ENCODE measurements around the gene ITGA11.

The ITGA11 gene

DNA sequence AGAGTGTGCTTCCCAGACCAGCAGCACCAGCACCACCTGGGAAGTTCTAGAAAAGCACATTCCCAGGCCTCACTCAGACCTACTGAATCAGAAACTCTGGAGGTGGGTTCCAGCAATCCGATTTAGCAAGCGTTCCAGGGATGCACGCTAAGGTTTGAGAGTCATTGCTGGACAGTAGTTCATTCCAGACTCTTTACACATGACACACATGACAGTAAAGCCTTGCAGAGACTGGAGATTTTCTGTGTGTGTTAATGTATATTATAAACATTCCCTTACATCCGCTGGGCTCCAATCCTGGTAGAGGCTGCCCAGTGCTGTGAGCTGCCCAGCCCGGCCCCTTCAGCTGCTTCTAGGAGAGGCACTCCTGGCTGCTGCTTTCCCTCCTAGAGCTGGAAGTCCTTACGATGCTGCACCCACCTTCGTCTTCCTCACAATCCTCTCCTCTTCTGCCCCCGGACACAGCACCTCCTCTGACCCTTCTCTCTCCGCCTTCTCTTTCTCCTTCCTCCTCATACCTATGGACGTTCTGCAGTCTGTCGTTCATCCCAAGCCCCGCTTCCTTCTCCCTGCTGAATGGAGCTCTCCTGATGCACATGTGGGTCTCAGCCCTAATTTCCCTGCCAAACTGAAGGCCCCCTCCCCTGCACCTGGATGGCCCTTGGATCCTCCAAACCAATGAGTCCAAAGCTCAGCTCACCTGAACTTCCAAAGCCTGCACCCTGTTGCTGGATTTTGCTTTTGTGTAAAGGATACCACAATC is 44.4 kb downstream of the ITGA11 start:
- no peak for DNase-seq

DNA sequence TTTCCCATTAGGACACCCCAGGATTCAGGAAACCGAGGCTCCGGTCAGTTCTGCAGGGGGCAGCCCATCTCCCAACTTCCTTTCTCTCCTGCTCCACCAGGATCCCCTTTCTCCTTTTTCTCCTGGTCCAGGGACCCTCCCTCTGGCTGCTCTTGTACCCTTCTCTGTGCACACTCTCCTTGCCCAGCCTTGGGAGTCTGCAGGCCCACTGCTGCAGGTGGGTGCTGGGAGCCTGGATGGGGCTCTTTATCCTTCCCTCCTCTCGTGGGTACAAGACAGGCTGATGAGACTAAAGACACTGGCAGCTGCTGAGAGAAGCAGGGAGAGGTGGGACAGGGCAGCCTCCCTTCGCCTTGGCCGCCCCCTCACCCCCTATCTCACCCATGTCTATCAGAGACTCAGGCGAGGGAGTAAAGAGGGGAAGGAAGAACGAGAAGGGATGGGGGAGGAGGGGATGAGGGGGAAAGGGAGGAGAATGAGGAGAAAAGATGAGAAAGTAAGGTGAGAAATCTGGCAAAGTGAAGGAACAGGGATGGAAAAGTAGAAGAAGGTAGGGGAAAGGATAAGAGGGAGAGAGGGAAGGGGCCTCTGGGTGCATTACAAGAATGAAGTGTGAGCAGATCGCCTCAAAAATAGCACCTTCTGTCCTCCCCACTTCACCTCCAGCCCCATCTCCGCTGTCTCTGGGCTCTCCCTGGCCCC is 45.2 kb downstream of the ITGA11 start:
- DNase-seq, result no peak

DNA sequence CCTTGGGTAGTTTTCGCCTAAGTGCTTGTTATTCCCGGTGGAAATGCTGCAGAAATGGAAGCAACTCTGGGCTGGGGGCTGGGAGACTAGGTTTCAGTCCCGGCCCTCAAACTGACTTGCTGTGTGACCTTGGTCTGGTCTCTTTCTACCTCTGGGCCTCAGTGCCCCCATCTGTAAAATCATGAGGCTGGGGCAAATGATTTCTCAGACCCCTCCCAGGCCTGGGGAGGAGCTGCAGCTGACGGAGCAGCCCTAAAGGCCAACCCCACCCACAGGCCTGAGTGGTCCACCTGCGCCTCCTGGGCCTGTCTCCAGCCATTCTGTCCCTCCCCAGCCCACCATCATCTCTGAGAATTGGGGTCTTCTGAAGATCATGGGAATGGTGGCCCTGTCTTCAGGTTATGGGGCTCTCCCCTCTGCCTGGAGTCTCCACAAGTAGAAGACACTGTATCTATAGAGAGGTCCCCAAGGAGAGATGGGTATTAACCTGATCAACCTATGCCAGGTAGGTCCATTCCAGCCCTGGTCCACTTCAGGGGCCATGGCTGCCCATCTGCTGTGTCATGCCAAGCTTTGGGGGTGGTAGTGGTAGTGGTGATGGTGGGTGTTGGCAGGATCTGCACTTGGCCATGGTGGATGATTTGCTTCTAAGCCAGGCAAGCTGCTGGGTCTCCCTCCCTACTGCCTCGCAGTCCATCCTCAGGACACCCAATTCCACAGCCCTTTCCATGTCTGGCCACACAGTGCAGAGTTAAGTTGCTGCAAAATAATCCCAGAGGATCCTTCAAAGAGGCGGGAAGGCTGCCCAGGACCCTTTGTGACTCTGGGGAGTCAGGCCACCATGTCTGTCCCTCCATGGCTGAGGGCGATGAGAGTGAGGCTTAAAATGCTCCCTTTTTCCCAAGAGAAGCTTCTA is 46.0 kb downstream of the ITGA11 start:
- DNase-seq, result no peak

DNA sequence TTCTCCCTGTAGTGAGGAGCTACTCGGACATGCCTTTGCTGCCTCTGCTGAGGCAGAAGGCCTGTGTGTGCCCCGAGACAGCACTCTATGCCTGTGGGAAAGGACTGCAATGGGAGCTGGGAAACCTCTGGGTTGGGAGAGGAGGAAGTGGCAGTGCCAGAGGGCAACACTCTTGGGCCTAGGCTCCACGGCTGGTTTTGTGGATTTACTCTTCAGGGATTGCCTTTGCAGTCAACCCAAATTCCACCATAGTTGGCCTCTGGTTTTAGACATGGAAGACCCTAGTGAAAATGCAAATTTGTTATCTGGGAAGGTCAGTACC is 46.8 kb downstream of the ITGA11 start:
- DNase-seq, result no peak

DNA sequence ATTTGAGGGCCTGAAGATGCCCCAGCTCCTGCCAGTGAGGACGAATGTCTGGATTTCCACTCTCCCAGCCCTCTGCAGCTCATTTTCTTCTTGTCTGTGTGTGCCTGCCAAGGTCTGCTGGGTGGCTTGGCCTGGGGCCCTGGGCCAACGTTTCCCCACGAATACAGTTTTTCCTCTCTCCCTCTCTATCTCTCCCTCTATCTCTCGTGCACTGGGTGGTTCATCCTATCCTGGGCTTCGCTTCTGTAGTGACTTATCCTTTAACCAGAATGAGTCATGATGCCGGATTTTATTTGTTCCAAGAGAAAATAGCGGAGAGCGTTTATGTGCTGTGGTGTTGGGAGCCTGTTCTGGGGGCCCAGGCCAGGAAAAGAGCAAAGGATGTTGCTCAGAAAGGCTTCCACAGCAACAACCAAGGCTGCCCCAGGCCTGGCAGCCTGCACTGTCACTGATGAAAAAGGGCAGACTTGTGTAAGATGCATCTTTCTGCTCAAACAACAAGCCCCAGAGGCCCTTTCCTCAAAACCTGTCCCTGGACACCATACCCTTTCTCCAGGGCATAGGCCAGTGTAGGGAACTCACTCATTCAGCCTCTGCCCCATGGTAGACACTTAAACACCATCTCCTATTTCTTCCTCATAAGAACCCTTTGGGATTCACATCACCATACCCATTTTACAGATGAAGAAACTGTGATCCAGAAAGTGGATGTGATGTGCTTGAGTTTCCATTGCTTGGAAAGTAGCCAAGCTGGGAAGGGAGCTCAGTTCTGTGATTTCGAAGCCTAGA is 47.3 kb downstream of the ITGA11 start:
- DNase-seq, result no peak

DNA sequence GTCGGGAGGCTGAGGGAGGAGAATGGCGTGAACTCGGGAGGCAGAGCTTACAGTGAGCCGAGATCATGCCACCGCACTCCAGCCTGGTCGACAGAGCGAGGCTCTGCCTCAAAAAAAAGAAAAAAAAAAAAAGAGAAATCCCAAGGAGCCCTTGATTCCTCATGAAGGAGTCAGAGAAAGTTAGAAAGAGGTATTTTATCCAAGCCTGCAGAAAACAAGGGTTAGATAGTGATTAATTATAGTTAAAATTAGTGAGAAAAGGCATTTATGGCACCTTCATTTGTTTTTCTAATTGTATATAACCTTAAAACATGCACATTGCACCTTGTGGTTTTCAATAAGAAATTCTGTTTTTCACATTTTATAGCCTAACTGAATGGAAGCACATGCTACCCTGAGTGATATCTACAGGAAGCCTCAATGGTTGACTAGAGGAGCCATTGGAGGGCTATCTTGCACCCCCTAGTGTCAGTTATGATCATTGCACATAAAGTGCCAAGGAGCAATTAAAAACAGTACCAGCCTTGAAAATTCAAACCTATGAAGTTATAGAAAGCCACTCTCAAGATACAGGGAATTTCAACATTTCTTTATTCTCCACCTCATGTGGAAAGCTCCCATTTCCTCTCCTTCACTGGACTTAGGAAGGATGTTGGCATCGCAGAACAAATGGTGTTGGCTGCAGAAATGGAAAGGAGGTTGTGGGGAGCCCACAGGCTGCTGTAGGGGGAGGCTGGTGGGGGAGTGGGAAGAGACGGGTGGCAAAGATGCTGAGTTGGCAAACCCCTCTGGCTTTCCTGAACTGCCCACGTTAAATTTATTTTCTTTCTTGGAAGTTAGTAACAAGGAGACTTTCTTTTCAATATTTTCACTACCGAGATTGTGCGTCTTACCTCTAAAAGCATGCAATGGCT is 48.5 kb downstream of the ITGA11 start:
- no peak for DNase-seq

DNA sequence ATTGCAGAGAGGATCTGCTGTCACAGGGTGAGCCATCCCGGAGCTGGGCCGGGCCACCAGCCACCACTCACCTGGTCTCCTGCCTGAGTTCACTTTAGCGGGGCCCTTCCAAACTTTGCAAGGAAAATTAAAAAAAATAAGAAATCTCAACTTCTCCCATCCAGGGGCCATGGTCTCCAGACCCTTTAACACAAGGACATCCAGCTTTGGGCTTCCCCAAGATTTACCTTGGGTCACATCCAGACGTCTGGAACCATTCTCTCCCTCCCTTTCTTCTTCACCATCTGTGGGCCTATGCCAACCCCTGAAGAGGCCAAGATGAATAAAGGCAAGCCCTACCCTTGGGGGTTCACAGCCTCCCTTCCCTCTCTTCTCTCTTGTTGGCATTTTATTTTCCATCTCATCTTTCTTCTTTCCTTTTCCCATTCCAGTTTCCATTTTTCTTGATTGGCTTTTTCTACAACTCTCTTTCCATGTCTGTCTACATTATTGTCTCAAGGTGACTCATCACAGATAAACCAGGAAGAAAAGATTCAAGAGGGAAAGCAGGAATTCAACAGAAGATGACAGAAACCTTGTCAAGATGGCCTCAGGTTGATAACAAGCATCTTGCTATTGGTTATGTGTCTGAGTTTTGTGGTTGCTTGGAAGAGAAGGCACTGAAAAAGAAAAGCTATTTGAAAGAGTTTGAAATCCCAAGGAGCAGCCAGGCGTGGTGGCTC is 49.5 kb downstream of the ITGA11 start:
- no peak for DNase-seq

DNA sequence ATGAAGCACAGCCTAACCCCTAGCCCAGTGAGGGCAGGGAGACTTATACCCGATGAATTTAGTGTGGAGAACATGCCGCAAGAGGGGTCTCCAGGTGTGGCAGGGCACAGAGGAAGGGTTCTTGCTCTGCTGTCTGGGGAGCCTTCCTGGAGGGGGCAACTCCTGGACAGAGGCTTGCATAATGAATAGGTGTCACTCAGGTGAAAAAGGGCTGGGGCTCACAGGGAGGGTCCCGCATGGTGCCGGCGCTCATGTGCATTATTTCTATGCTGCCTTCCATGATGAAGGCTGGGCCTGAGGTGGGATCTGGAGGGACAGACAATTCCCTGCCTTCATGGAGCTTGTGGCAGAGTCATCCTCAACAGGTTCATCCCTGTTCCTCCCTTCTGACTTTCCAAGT is 51.5 kb downstream of the ITGA11 start:
- DNase-seq, result no peak

DNA sequence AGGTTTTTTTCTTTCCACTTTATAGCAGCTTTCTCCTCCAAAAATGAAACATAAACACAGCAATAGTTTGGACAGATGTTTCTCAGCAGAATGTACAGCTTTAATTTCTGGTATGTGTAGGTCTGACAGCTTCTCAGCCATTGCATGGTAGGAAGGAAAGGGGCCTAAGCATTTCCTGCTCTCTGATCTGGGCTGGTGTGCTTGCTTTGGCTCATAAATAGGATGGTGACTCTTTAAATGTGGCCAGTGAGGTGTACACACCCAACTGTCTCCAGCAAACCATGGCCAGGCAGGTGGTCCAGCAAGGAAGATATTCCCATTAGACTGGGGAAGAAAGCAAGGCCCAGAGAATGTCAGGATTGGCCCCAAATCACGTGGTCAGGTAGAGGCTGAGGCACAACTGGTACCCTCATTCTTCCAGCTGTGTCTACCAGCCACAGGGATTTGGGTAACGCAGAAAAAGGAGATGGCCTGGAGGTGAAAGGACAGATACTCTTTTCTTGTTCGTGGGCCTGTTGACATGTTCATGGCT is 52.1 kb downstream of the ITGA11 start:
- no peak for DNase-seq

DNA sequence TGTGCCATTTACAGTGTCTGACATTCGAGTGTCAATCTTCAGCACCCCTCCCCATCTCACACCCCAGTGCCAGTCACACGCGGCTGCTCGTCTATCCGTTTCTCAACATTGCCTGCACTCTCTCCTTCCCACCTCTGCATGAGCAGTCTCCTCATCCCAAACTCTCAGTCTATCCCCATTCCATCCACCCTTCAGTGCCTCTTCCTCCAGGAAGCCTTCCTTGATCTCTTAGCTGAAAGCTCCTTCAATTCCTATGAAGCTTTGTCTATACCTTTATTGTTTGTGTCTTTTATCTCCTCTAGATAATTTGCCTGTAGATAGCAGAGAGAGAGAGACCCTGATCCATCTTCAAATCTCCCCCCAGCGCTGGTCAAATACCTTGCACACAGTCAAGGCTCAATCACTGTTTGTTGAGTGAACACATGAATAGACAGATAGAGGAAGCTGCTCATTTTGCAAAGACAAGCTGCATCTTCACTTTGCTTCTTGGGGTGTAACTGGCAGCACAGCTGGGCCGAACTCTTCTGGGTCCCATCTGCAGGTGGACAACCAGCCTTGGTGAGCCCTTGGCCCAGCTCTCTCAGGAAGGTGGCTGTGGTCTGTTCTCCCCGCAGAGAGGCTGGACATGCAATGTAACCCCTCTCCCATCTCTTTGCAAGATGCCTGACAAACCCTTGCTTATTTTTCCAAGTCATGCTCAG is 52.8 kb downstream of the ITGA11 start:
- no peak for DNase-seq

DNA sequence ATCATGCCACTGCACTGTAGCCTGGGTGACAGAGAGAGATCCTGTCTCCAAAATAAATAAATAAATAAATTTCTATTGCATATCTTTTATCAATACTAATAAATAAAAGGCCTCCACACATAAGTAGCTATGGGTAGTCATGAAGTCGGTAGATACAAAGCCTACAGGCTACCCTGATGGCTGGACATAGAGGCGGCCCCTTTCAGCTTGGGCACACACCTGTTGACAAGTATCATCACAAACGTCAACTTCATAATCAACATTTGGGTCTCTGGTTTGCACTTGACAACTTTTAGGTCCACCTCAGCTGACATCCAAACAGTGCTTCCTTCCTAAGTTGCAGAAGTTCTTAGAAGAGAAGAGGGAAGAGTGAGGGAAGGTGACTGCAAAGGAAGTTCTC is 53.4 kb downstream of the ITGA11 start:
- no peak for DNase-seq

DNA sequence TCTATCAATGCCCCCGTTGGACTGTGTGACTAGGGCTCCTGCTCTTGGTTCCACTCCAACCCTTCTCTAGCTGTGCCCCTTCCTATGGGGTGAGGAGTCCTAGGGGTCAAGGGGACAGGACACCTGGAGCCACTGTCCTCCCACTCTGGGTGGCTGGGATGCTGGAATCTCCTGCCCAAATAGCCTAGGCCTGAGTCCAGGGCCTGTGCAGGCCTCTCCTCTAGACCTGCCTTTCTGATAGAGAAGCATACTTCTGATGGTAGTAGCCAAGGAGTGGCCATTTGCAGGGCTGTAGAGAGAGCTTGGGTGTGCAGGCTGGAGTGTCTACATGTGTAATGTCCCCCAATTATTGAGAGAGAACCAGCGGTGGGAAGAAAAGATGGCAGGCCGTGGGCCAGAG is 54.2 kb downstream of the ITGA11 start:
- DNase-seq, result no peak

DNA sequence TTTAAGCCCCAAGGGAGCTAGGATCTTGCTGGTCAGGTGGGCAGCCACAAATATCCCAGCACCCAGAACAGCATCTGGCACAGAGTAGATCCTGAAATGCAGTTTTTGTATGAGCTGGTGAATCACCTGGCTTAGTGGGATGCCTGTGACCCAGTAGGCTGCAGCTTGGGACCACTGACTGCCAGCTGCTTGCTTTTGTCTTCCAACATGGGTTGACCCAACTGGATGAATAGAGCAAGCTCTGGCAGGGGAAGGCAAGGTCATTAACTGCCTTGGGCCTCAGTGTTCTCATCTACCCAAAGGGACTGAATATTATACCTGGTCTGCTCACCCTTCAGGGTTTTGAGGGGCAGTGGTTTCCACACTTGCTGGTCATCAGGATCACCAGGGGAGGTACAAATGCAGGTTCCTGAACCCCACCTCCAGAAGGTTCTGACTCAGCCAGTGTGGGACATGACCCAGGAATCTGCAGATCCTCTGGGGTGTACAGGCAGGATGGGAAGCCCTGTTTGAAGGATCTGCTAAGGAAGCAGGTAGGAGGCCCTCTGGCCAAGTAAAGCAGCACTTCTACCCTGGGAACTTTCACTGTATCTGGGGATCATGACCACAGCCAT is 55.4 kb downstream of the ITGA11 start:
- no peak for DNase-seq

DNA sequence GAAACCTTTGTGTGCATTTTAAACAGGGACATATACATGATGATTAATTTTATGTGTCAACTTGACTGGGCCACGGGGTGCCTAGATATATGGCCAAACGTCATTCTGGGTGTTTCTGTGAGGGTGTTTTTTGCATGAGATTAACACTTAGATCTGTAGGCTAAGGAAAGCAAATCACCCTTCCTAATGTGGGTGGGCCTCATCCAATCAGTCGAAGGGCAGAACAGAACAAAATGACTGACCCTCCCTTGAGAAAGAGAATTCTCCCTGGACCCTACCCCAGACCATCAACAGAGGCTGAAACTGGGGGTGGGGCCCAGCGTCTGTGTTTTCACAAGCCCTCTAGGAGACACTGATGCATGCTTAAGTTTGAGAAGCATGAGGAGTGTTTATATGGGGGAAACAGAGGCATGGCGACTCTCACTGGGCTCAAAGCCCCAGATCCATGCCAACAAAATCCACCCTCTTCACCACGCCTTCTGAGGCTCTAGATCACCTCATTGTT is 56.2 kb downstream of the ITGA11 start:
- no peak for DNase-seq

DNA sequence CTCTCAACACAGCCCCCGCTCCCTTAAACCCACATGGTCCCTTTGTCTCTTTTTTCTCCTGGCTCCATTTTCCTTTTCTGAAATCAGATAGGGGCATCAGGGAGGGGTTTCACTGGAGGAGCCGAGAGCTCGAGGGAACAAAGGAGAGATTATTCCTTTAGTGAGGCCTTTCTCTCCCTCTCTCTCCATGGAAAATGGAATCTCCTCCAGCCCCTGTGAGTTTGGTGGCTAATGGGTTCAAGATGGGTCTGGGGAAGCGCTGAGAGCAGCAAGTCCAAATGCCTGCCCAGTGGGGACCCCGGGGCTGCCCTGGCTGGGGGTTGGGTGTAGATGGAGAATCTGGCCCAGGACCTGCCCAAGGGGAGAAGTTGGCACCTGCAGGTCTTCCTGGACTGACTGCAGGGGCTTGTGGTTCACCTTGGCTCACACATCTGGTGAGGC is 56.8 kb downstream of the ITGA11 start:
- no peak for DNase-seq

DNA sequence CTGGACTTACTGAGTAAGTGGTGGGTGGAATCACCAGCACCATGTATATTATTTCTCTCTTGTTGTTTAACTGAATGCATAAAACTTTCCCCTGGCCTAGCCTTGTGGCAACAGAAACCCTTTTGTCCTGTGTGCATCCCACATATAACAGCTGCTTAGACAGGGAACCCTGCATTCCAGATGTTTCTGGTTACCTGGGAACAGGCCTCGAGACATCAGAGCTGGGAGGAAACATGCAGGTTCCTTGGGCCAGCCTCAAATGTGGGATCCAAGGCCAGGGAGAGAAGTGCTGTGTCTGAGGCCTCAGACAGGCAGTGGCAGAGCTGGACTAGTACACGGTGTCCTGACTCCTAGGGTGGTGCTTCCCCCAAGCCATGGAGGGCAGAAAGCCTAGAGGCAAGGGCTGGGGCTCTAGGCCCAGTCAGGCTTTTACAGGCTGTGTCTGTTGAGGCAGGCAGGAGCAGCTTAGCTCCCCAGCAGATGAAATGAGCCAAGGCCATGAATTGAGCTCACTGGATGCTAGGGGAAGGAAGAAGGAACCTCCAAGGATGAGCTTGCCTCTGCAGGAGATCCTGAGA is 57.7 kb downstream of the ITGA11 start:
- no peak for DNase-seq

DNA sequence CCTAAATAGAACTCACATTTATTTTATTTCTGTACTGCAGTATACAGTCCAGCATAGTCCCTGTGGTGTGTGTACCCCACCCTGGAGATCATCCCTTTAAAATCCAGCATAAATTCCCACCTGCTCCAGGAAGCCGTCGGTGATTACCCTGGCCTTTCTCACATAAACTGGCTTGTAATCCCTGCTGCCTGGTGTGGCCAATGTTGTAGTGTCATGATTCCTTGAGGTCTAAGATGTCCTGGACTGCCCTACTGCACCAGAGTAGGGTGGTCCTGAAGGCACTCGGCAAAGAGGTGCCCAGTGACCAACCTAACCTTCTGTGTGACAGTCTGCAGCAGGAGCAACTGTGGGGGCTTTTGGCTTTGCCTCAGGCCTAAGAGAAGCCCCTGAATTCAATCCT is 58.9 kb downstream of the ITGA11 start:
- DNase-seq, result no peak

DNA sequence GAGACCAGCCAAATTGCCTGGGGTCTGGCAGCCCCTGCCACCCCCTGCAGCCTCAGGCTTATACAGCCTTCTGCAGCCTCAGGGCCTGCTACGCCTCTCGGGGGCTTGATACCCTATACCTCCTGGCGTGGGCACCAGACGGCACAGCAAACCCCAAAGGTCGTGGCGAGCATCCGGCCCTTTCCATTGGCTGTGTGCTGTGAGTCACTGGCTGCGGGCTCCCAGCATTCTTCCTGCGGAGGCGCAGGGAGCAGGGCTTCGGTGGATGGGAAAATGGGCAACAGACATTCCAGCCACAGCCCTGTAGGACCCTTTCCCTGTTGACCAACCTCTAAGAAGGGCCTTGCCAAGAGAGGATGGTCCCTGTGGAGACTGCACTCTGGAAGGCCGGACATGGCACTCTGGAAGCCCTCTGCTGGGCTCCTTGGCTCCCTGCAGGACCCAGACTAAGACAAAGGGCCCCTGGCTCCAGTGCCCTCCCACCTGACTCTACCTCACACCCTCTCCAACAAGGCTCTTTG is 59.6 kb downstream of the ITGA11 start:
- no peak for DNase-seq

DNA sequence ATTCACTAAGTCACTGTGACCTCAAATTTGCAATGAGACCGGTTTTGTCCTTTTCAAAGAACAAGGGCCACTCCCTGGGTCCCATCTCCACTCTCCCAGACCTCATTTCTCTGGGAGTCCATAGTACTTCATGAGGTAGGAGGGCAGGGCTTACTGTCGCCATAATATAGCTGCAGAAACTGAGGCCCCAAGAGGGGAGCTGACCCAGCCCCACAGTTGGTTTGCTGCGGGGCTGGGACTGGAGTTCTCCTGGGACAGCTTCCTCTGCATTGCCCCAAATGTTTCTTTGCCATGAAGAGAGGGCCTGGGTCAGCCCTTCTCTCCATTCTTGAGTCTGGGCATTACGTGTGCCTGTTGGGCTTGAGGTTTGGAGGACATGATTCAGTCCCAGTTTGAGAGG is 60.1 kb downstream of the ITGA11 start:
- no peak for DNase-seq
